Measurements from ENCODE around the gene PNPLA4. TPM values are rescaled to one million over a fixed set of nuclear protein-coding genes. Genes with fewer than 3 reads are reported as not detected.
A peak's percentile ranks its signal among the peaks of the same experiment; 100 is the strongest.

The PNPLA4 gene
- total and polyA plus RNA-seq, 2 of the 13 experiments (the other 11 are each of a cell fraction or from before 2014, with no cell fraction given) = 13.0 to 17.7 TPM

GRCh38 chrX:7927259-7928167 lies at the start of gene PNPLA4 (continued):
- TF ChIP-seq ZNF740 (CRISPR knock-in tag; IDR thresholded peaks at IDR 0.05) (no peak), BRD4 (CRISPR knock-in tag; IDR thresholded peaks at IDR 0.05) (no peak), SP2 (CRISPR knock-in tag; IDR thresholded peaks at IDR 0.05) (peak; percentile 63), NFKB2 (CRISPR knock-in tag; IDR thresholded peaks at IDR 0.05; ENCODE audit: borderline replicate concordance) (no peak), ARID2 (CRISPR knock-in tag; IDR thresholded peaks at IDR 0.05; ENCODE audit: borderline replicate concordance) (no peak), ZNF567 (CRISPR knock-in tag; IDR thresholded peaks at IDR 0.05; ENCODE audit: borderline replicate concordance) (no peak), NAIF1 (CRISPR knock-in tag; IDR thresholded peaks at IDR 0.05; ENCODE audit: borderline replicate concordance) (no peak; the same call in 1 of the 2 replicates), CBX2 (IDR thresholded peaks at IDR 0.05; ENCODE audit: low read depth, low read length) (no peak), CBX2 (CRISPR knock-in tag; IDR thresholded peaks at IDR 0.05; ENCODE audit: low read depth) (no peak), ETV6 (CRISPR knock-in tag; conservative IDR thresholded peaks at IDR 0.05) (no peak), REPIN1 (CRISPR knock-in tag; IDR thresholded peaks at IDR 0.05; ENCODE audit: borderline replicate concordance, low read depth) (peak; percentile 33; the same call in 1 of the 2 replicates), ZNF878 (CRISPR knock-in tag; IDR thresholded peaks at IDR 0.05) (0 out of 2 replicates have a peak, but pooled peaks have one; percentile 41), ZSCAN20 (CRISPR knock-in tag; IDR thresholded peaks at IDR 0.05; ENCODE audit: borderline replicate concordance) (no peak), ZNF709 (CRISPR knock-in tag; IDR thresholded peaks at IDR 0.05) (no peak), POLR2A (IDR thresholded peaks at IDR 0.05; ENCODE audit: insufficient read depth in 1 of 2, low read depth in 2 of 2, low read length in 2 of 2) (peak; percentile 72 to 90; a peak in 3 of 4 replicates), FLYWCH1 (CRISPR knock-in tag; IDR thresholded peaks at IDR 0.05) (no peak), MIER3 (CRISPR knock-in tag; IDR thresholded peaks at IDR 0.05; ENCODE audit: borderline replicate concordance) (0 out of 2 replicates have a peak, but pooled peaks have one; percentile 2), ZNF766 (CRISPR knock-in tag; IDR thresholded peaks at IDR 0.05; ENCODE audit: borderline replicate concordance) (no peak; the same call in 1 of the 2 replicates), MLXIP (CRISPR knock-in tag; IDR thresholded peaks at IDR 0.05; ENCODE audit: borderline replicate concordance) (no peak), ZNF768 (CRISPR knock-in tag; IDR thresholded peaks at IDR 0.05) (peak; percentile 94)
- TF ChIP-seq, protein P1, sequence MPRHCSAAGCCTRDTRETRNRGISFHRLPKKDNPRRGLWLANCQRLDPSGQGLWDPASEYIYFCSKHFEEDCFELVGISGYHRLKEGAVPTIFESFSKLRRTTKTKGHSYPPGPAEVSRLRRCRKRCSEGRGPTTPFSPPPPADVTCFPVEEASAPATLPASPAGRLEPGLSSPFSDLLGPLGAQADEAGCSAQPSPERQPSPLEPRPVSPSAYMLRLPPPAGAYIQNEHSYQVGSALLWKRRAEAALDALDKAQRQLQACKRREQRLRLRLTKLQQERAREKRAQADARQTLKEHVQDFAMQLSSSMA (CRISPR knock-in tag; IDR thresholded peaks at IDR 0.05) = no peak
- TF ChIP-seq, protein P2, sequence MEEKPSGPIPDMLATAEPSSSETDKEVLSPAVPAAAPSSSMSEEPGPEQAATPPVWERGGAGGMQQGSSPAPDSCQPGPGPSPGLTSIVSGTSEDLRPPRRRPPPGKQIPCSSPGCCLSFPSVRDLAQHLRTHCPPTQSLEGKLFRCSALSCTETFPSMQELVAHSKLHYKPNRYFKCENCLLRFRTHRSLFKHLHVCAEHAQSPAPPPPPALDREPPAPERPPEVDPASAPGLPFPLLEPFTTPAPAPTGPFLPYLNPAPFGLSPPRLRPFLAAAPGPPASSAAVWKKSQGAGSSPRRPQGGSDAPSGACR (CRISPR knock-in tag; IDR thresholded peaks at IDR 0.05) = no peak
- TF ChIP-seq, protein P3, sequence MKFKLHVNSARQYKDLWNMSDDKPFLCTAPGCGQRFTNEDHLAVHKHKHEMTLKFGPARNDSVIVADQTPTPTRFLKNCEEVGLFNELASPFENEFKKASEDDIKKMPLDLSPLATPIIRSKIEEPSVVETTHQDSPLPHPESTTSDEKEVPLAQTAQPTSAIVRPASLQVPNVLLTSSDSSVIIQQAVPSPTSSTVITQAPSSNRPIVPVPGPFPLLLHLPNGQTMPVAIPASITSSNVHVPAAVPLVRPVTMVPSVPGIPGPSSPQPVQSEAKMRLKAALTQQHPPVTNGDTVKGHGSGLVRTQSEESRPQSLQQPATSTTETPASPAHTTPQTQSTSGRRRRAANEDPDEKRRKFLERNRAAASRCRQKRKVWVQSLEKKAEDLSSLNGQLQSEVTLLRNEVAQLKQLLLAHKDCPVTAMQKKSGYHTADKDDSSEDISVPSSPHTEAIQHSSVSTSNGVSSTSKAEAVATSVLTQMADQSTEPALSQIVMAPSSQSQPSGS (CRISPR knock-in tag; IDR thresholded peaks at IDR 0.05) = no peak
